Measurements from ENCODE around the gene STK33.

Gene STK33

GRCh38 chr11:8440649-8441048 is 153.4 kb downstream of the STK33 start:
- no peaks in the 10 kb centered on the region for H3K27me3 ChIP-seq (ENCODE audit: control insufficient read depth, insufficient read depth, low read length)
- no peak overlapping the region for H3K9ac ChIP-seq (ENCODE audit: low read depth, low read length)
- H3K36me3 ChIP-seq (ENCODE audit: control insufficient read depth, insufficient read depth, low read length) = 0 out of 2 replicates have a peak, but pooled peaks cover 2% of the 10 kb centered on the region
- no peak overlapping the region for H3K4me3 ChIP-seq (ENCODE audit: low read depth, low read length)
- H3K27ac ChIP-seq (ENCODE audit: low read depth, low read length) = no peak overlapping the region
- H3K4me1 ChIP-seq (ENCODE audit: control insufficient read depth, insufficient read depth, low read length) = no peaks in the 10 kb centered on the region
- no peaks in the 10 kb centered on the region for H3K9me3 ChIP-seq (ENCODE audit: control insufficient read depth, insufficient read depth, low read length)

DNA sequence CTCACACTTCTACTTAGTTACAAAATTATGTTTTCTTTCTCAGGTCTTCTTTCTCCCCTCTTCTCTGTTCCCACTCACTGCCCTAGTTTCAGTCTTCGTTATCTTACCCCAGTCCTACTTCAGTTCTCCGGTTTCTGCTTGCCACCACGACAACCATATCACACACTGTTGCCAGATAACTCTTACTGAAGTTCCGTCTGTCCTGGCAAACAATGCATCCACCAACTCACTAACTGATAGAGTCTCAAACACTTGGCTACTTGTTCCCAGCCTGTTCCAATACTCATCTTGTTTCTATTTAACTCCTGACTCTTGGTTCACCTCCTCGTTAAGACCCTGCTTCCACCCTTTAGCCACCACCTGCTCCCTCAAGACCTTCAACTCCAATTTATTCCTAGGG is 164.5 kb downstream of the STK33 start:
- Histone ChIP-seq H3K4me1 (ENCODE audit: control insufficient read depth, insufficient read depth, low read length) (no peaks in the 10 kb centered on the region), H3K27ac (ENCODE audit: low read depth, low read length) (no peak overlapping the region), H3K9ac (ENCODE audit: low read depth, low read length) (no peak overlapping the region), H3K9me3 (ENCODE audit: control insufficient read depth, insufficient read depth, low read length) (no peaks in the 10 kb centered on the region; the same call in 1 of the 2 replicates), H3K36me3 (ENCODE audit: control insufficient read depth, insufficient read depth, low read length) (0 out of 2 replicates have a peak, but pooled peaks cover 3% of the 10 kb centered on the region), H3K27me3 (ENCODE audit: control insufficient read depth, insufficient read depth, low read length) (no peaks in the 10 kb centered on the region), H3K4me3 (ENCODE audit: low read depth, low read length) (no peak overlapping the region)

- Histone ChIP-seq H3K9ac (ENCODE audit: low read depth, low read length) (no peak overlapping the region), H3K27ac (ENCODE audit: low read depth, low read length) (no peak overlapping the region), H3K27me3 (ENCODE audit: control insufficient read depth, insufficient read depth, low read length) (no peaks in the 10 kb centered on the region), H3K36me3 (ENCODE audit: control insufficient read depth, insufficient read depth, low read length) (no peaks in the 10 kb centered on the region), H3K4me3 (ENCODE audit: low read depth, low read length) (no peak overlapping the region), H3K9me3 (ENCODE audit: control insufficient read depth, insufficient read depth, low read length) (no peaks in the 10 kb centered on the region; the same call in 1 of the 2 replicates), H3K4me1 (ENCODE audit: control insufficient read depth, insufficient read depth, low read length) (no peaks in the 10 kb centered on the region)
Measured at GRCh38 chr11:8426076-8426475, 168.0 kb downstream of the STK33 start.

GRCh38 chr11:8415195-8415594 is 178.8 kb downstream of the STK33 start:
- Histone ChIP-seq H3K4me3 (ENCODE audit: low read depth, low read length) (no peak overlapping the region), H3K36me3 (ENCODE audit: control insufficient read depth, insufficient read depth, low read length) (0 out of 2 replicates have a peak, but pooled peaks cover 3% of the 10 kb centered on the region), H3K9ac (ENCODE audit: low read depth, low read length) (no peak overlapping the region), H3K4me1 (ENCODE audit: control insufficient read depth, insufficient read depth, low read length) (no peaks in the 10 kb centered on the region), H3K27me3 (ENCODE audit: control insufficient read depth, insufficient read depth, low read length) (no peaks in the 10 kb centered on the region), H3K27ac (ENCODE audit: low read depth, low read length) (no peak overlapping the region), H3K9me3 (ENCODE audit: control insufficient read depth, insufficient read depth, low read length) (no peaks in the 10 kb centered on the region)

GRCh38 chr11:8408151-8408941 is 185.7 kb downstream of the STK33 start:
- Histone ChIP-seq H3K4me1 (ENCODE audit: control insufficient read depth, insufficient read depth, low read length) (no peaks in the 10 kb centered on the region), H3K36me3 (ENCODE audit: control insufficient read depth, insufficient read depth, low read length) (0 out of 2 replicates have a peak, but pooled peaks cover 3% of the 10 kb centered on the region), H3K4me3 (ENCODE audit: low read depth, low read length) (no peak overlapping the region), H3K27me3 (ENCODE audit: control insufficient read depth, insufficient read depth, low read length) (no peaks in the 10 kb centered on the region), H3K9me3 (ENCODE audit: control insufficient read depth, insufficient read depth, low read length) (0 out of 2 replicates have a peak, but pooled peaks cover 2% of the 10 kb centered on the region), H3K9ac (ENCODE audit: low read depth, low read length) (no peak overlapping the region), H3K27ac (ENCODE audit: low read depth, low read length) (no peak overlapping the region)

- Histone ChIP-seq H3K27ac (ENCODE audit: low read depth, low read length) (no peak overlapping the region), H3K4me1 (ENCODE audit: control insufficient read depth, insufficient read depth, low read length) (no peaks in the 10 kb centered on the region), H3K27me3 (ENCODE audit: control insufficient read depth, insufficient read depth, low read length) (no peaks in the 10 kb centered on the region), H3K9ac (ENCODE audit: low read depth, low read length) (no peak overlapping the region), H3K9me3 (ENCODE audit: control insufficient read depth, insufficient read depth, low read length) (0 out of 2 replicates have a peak, but pooled peaks cover 2% of the 10 kb centered on the region), H3K36me3 (ENCODE audit: control insufficient read depth, insufficient read depth, low read length) (no peaks in the 10 kb centered on the region), H3K4me3 (ENCODE audit: low read depth, low read length) (no peak overlapping the region)
Measured at GRCh38 chr11:8403310-8403709, 190.7 kb downstream of the STK33 start.

- peaks cover 12% of the 10 kb centered on the region for H3K4me1 ChIP-seq (ENCODE audit: control insufficient read depth, insufficient read depth, low read length)
- H3K4me3 ChIP-seq (ENCODE audit: low read depth, low read length) = no peak overlapping the region
- peaks cover 6% of the 10 kb centered on the region; the same call in 1 of the 2 replicates for H3K9me3 ChIP-seq (ENCODE audit: control insufficient read depth, insufficient read depth, low read length)
- H3K27me3 ChIP-seq (ENCODE audit: control insufficient read depth, insufficient read depth, low read length) = no peaks in the 10 kb centered on the region
- H3K9ac ChIP-seq (ENCODE audit: low read depth, low read length) = no peak overlapping the region
- H3K27ac ChIP-seq (ENCODE audit: low read depth, low read length) = no peak overlapping the region
- H3K36me3 ChIP-seq (ENCODE audit: control insufficient read depth, insufficient read depth, low read length) = no peaks in the 10 kb centered on the region
Measured at GRCh38 chr11:8392886-8393285, 201.1 kb downstream of the STK33 start.

- Histone ChIP-seq H3K4me1 (ENCODE audit: control insufficient read depth, insufficient read depth, low read length) (peaks cover 13% of the 10 kb centered on the region), H3K4me3 (ENCODE audit: low read depth, low read length) (no peak overlapping the region), H3K9ac (ENCODE audit: low read depth, low read length) (no peak overlapping the region), H3K27me3 (ENCODE audit: control insufficient read depth, insufficient read depth, low read length) (no peaks in the 10 kb centered on the region), H3K27ac (ENCODE audit: low read depth, low read length) (no peak overlapping the region), H3K9me3 (ENCODE audit: control insufficient read depth, insufficient read depth, low read length) (peaks cover 6% of the 10 kb centered on the region; the same call in 1 of the 2 replicates), H3K36me3 (ENCODE audit: control insufficient read depth, insufficient read depth, low read length) (no peaks in the 10 kb centered on the region)
Measured at GRCh38 chr11:8392166-8392565, 201.9 kb downstream of the STK33 start.

GRCh38 chr11:8390851-8391612 is 203.0 kb downstream of the STK33 start:
- H3K36me3 ChIP-seq (ENCODE audit: control insufficient read depth, insufficient read depth, low read length) = no peaks in the 10 kb centered on the region
- H3K4me3 ChIP-seq (ENCODE audit: low read depth, low read length) = no peak overlapping the region
- peaks cover 20% of the 10 kb centered on the region for H3K4me1 ChIP-seq (ENCODE audit: control insufficient read depth, insufficient read depth, low read length)
- no peak overlapping the region for H3K9ac ChIP-seq (ENCODE audit: low read depth, low read length)
- no peaks in the 10 kb centered on the region for H3K27me3 ChIP-seq (ENCODE audit: control insufficient read depth, insufficient read depth, low read length)
- no peak overlapping the region for H3K27ac ChIP-seq (ENCODE audit: low read depth, low read length)
- H3K9me3 ChIP-seq (ENCODE audit: control insufficient read depth, insufficient read depth, low read length) = peaks cover 3% of the 10 kb centered on the region; the same call in 1 of the 2 replicates

DNA sequence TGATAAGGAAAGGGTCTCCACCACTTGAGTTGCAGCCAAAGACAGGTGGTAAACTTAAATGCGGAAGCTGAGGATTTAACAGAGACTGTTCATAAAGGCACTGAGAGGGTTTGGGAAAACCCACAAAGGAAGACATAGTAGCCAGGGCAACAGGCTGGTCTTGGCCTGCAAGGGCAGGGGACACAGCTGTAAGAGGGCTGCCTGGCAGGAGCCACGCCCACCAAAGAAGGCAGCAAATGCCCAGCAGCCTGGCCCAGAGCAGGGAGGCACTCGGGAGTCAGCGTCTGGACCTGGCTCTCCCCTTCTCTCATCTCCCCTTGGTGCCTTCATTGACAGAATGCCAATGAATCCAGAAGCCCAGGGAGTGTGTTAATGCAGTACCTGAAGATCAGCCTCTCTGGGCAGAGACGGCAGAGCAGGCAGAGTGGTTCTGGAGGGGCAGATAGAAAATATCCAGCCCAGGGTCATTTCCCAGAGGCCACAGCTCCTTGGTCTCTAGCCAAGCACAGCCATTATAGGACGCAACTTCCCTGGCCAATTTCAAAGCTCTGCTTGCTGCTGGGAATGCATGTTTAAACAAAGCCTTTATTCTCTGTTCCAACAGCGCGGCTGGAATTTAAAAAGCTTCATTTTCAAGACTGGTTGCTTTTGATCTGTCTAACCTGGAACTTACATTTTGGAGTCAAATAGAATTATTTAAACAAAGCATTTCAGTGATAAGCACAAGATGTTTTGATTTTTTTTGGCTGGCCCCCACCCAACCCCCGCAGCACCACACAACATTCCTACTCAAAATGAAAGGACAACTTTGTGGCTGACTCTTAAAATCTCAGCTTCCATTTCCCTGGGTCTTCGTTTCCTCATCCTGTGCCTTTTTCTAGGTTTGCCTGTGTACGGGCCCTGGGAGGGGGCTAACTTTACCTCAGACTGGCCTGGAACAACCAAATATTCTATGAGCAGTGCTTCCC is 204.7 kb downstream of the STK33 start:
- H3K27me3 ChIP-seq (ENCODE audit: control insufficient read depth, insufficient read depth, low read length) = no peaks in the 10 kb centered on the region
- no peaks in the 10 kb centered on the region for H3K36me3 ChIP-seq (ENCODE audit: control insufficient read depth, insufficient read depth, low read length)
- no peak overlapping the region for H3K27ac ChIP-seq (ENCODE audit: low read depth, low read length)
- H3K9me3 ChIP-seq (ENCODE audit: control insufficient read depth, insufficient read depth, low read length) = no peaks in the 10 kb centered on the region
- no peak overlapping the region for H3K4me3 ChIP-seq (ENCODE audit: low read depth, low read length)
- H3K4me1 ChIP-seq (ENCODE audit: control insufficient read depth, insufficient read depth, low read length) = peaks cover 20% of the 10 kb centered on the region
- H3K9ac ChIP-seq (ENCODE audit: low read depth, low read length) = no peak overlapping the region

All from HUES48 (cell line).